K562 (cell line): ENCODE data around the gene TIMM23. TPM values are rescaled to one million over a fixed set of nuclear protein-coding genes. Genes with fewer than 3 reads are reported as not detected.

Source experiments
- CBX2 ChIP-seq: fragments of 200-600 bp; sonication (generic); IDR thresholded peaks from one replicate; pipeline ENCODE4 v1.6.1; 2012; ENCODE audit warnings: mild to moderate bottlenecking, low read length, inconsistent platforms; ENCODE audit not compliant: insufficient read depth, poor library complexity, severe bottlenecking
- ETS2 ChIP-seq: IDR thresholded peaks from 2 replicates; pipeline ENCODE4 v1.6.1; 2016; ENCODE audit warnings: borderline replicate concordance, missing genetic modification characterization, mild to moderate bottlenecking, moderate library complexity, missing compliant biosample characterization; ENCODE audit not compliant: poor library complexity, severe bottlenecking
- GABPA ChIP-seq: fragments of 200-800 bp; sonication (Bioruptor generic); conservative IDR thresholded peaks from 2 replicates; pipeline ENCODE4 v1.6.1; 2016; ENCODE audit warnings: low read depth, missing genetic modification characterization, missing compliant biosample characterization
- GTF2B ChIP-seq: IDR thresholded peaks from 2 replicates; pipeline ENCODE4 v1.6.1; 2011; ENCODE audit not compliant: insufficient read length; ENCODE audit errors: extremely low read depth
- ILF3 ChIP-seq: fragments of 450-650 bp; IDR thresholded peaks from 2 replicates; pipeline ENCODE4 v1.6.1; 2018; ENCODE audit warnings: antibody characterized with exemption, mild to moderate bottlenecking, moderate library complexity, borderline replicate concordance
- MAFF ChIP-seq: IDR thresholded peaks from 2 replicates; pipeline ENCODE4 v1.6.1; 2012; ENCODE audit warnings: low read length, improper control_type of control experiment
- NR2F6 ChIP-seq: fragments of 450-650 bp; formaldehyde crosslinking; IDR thresholded peaks from 2 replicates; pipeline ENCODE4 v1.4.0; 2020; ENCODE audit warnings: mild to moderate bottlenecking
- PTBP1 ChIP-seq: fragments of 200-400 bp; formaldehyde crosslinking; IDR thresholded peaks from 2 replicates; pipeline ENCODE4 v1.6.1; 2017; ENCODE audit warnings: low read depth, low read length
- SIN3A ChIP-seq, 2 experiments: fragments of 150-350 bp in 1 of 2; IDR thresholded peaks; 2 replicates each; pipeline ENCODE4 v1.6.1; 2011 to 2016; ENCODE audit warnings: borderline replicate concordance in 2 of 2, low read depth in 2 of 2, low read length in 2 of 2, mild to moderate bottlenecking in 2 of 2, moderate library complexity in 2 of 2; ENCODE audit not compliant: control insufficient read depth in 1 of 2
- TGIF2 ChIP-seq: sonication (generic); formaldehyde crosslinking; IDR thresholded peaks from 2 replicates; pipeline ENCODE4 v1.8.1; 2022; ENCODE audit warnings: mild to moderate bottlenecking, missing genetic modification reagents, moderate library complexity
- TSHZ1 ChIP-seq: fragments of 250-450 bp; sonication (Bioruptor Pico); IDR thresholded peaks from 2 replicates; pipeline ENCODE4 v1.4.0; 2020; ENCODE audit warnings: mild to moderate bottlenecking, moderate library complexity
- XRCC3 ChIP-seq: fragments of 450-650 bp; IDR thresholded peaks from 2 replicates; pipeline ENCODE4 v1.6.1; 2017; ENCODE audit warnings: mild to moderate bottlenecking, moderate library complexity
- ZFPM2 ChIP-seq: fragments of 250-450 bp; sonication (Bioruptor Pico); IDR thresholded peaks from 2 replicates; pipeline ENCODE4 v1.5.1; 2022; ENCODE audit warnings: mild to moderate bottlenecking
- ZNF146 ChIP-seq: IDR thresholded peaks from one replicate; pipeline ENCODE4 v1.6.1; 2018; ENCODE audit warnings: missing compliant biosample characterization; ENCODE audit not compliant: unreplicated experiment
- polyA plus RNA-seq, 8 experiments: library from polyadenylated mRNA; depleted of rRNA in 4 of 8; stranded (reverse) in 5 of 8; unstranded in 3 of 8; fragments of >200 nt; fragmentation: Nextera tagmentation in 2 of 8; fragmentation: Illumina TruSeq in 1 of 8; extraction: Ambion mirVana in 2 of 8; extraction: Trizol in 1 of 8; gene quantifications; 2 replicates each; pipeline versions ENCODE4 v1.2.1 to v1.2.3, GENCODE V29; 2011 to 2014; ENCODE audit warnings: inconsistent platforms in 1 of 8, missing spikeins in 1 of 8
- total RNA-seq, 7 experiments: library from RNA; depleted of rRNA in 6 of 7; stranded (reverse); fragments of >200 nt in 6 of 7; fragmentation: Illumina TruSeq in 2 of 7; extraction: Trizol in 2 of 7; gene quantifications; 2 replicates each; pipeline versions ENCODE4 v1.2.1 to v1.2.3, GENCODE V29; 2011 to 2021; ENCODE audit warnings: low replicate concordance in 1 of 7
- TF ChIP-seq, protein P1 (sequence below): fragments of 450-650 bp; IDR thresholded peaks from 2 replicates; pipeline ENCODE4 v1.6.1; 2016; ENCODE audit warnings: missing biosample characterization, missing genetic modification characterization
- TF ChIP-seq, protein P2 (sequence below): fragments of 250-450 bp; sonication (Bioruptor Pico); IDR thresholded peaks from 2 replicates; pipeline ENCODE4 v1.4.0; 2020; ENCODE audit warnings: mild to moderate bottlenecking, moderate library complexity, borderline replicate concordance
- TF ChIP-seq, protein P3 (sequence below): fragments of 450-650 bp; IDR thresholded peaks from 2 replicates; pipeline ENCODE4 v1.6.1; 2017; ENCODE audit warnings: mild to moderate bottlenecking, moderate library complexity

Gene TIMM23
- total and polyA plus RNA-seq, 9 of the 15 experiments (the other 6 are each of a cell fraction or from before 2014, with no cell fraction given): 148 to 280 (median 183) TPM

GRCh38 chr10:46030091-46030937 is 58.0 kb downstream of the TIMM23 start, which contains the start of gene NCOA4 (continued):
- TF ChIP-seq GTF2B: peak; percentile 80
- TF ChIP-seq ETS2 (tag): peak; percentile 41
- TF ChIP-seq PTBP1: no peak
- TF ChIP-seq, protein P1, sequence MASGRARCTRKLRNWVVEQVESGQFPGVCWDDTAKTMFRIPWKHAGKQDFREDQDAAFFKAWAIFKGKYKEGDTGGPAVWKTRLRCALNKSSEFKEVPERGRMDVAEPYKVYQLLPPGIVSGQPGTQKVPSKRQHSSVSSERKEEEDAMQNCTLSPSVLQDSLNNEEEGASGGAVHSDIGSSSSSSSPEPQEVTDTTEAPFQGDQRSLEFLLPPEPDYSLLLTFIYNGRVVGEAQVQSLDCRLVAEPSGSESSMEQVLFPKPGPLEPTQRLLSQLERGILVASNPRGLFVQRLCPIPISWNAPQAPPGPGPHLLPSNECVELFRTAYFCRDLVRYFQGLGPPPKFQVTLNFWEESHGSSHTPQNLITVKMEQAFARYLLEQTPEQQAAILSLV (tag): no peak
- TF ChIP-seq SIN3A (IDR thresholded peaks at IDR 0.05; ENCODE audit: borderline replicate concordance in 2 of 2, control insufficient read depth in 1 of 2, low read depth in 2 of 2, low read length in 2 of 2): peak; percentile 66 to 85; a peak in 3 of 4 replicates
- no peak for TF ChIP-seq XRCC3
- TF ChIP-seq CBX2: no peak
- TF ChIP-seq ZNF146 (CRISPR knock-in tag): no peak
- no peak for TF ChIP-seq ILF3
- no peak for TF ChIP-seq TSHZ1 (CRISPR knock-in tag)
- TF ChIP-seq, protein P2, sequence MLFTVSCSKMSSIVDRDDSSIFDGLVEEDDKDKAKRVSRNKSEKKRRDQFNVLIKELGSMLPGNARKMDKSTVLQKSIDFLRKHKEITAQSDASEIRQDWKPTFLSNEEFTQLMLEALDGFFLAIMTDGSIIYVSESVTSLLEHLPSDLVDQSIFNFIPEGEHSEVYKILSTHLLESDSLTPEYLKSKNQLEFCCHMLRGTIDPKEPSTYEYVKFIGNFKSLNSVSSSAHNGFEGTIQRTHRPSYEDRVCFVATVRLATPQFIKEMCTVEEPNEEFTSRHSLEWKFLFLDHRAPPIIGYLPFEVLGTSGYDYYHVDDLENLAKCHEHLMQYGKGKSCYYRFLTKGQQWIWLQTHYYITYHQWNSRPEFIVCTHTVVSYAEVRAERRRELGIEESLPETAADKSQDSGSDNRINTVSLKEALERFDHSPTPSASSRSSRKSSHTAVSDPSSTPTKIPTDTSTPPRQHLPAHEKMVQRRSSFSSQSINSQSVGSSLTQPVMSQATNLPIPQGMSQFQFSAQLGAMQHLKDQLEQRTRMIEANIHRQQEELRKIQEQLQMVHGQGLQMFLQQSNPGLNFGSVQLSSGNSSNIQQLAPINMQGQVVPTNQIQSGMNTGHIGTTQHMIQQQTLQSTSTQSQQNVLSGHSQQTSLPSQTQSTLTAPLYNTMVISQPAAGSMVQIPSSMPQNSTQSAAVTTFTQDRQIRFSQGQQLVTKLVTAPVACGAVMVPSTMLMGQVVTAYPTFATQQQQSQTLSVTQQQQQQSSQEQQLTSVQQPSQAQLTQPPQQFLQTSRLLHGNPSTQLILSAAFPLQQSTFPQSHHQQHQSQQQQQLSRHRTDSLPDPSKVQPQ (CRISPR knock-in tag): no peak
- peak; percentile 84; the same call in 1 of the 2 replicates for TF ChIP-seq MAFF
- TF ChIP-seq, protein P3, sequence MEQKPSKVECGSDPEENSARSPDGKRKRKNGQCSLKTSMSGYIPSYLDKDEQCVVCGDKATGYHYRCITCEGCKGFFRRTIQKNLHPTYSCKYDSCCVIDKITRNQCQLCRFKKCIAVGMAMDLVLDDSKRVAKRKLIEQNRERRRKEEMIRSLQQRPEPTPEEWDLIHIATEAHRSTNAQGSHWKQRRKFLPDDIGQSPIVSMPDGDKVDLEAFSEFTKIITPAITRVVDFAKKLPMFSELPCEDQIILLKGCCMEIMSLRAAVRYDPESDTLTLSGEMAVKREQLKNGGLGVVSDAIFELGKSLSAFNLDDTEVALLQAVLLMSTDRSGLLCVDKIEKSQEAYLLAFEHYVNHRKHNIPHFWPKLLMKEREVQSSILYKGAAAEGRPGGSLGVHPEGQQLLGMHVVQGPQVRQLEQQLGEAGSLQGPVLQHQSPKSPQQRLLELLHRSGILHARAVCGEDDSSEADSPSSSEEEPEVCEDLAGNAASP: no peak
- no peak for TF ChIP-seq TGIF2 (CRISPR knock-in tag)
- no peak for TF ChIP-seq ZFPM2 (CRISPR knock-in tag)
- TF ChIP-seq NR2F6 (CRISPR knock-in tag): no peak
- peak; percentile 46 for TF ChIP-seq GABPA (tag)
